SJSA1 (cell line): Measurements from ENCODE around the gene ADARB2. TPM values are rescaled to one million over a fixed set of nuclear protein-coding genes. Genes with fewer than 3 reads are reported as not detected.
"Not testable (repeated sequence)": the region's sequence is repeated elsewhere in the genome, so short reads cannot be mapped to it uniquely, and the experiment has no call there.

Source experiments
- DNase-seq, 2 experiments: peaks; one replicate each; pipeline ENCODE4 v3.0.0-alpha.2; 2015 to 2020; ENCODE audit warnings: low spot score in 2 of 2, low read depth in 1 of 2
- H3K27ac ChIP-seq: fragments of 250-450 bp; sonication (Bioruptor Pico); 2 replicates; pipeline ENCODE4 v1.5.1; 2020; ENCODE audit warnings: mild to moderate bottlenecking, moderate library complexity
- H3K27me3 ChIP-seq: fragments of 250-450 bp; sonication (Bioruptor Pico); replicated peaks from 2 replicates; pipeline ENCODE4 v1.5.1; 2020; ENCODE audit warnings: mild to moderate bottlenecking, moderate library complexity
- H3K36me3 ChIP-seq: fragments of 250-450 bp; sonication (Bioruptor Pico); 2 replicates; pipeline ENCODE4 v1.5.1; 2020; ENCODE audit warnings: mild to moderate bottlenecking
- H3K4me1 ChIP-seq: fragments of 250-450 bp; sonication (Bioruptor Pico); replicated peaks from 2 replicates; pipeline ENCODE4 v1.6.1; 2021; ENCODE audit warnings: mild to moderate bottlenecking
- H3K4me3 ChIP-seq: fragments of 250-450 bp; sonication (Bioruptor Pico); 2 replicates; pipeline ENCODE4 v1.5.1; 2020; ENCODE audit warnings: mild to moderate bottlenecking
- H3K9me3 ChIP-seq: fragments of 250-450 bp; sonication (Bioruptor Pico); replicated peaks from 2 replicates; pipeline ENCODE4 v1.5.1; 2020; ENCODE audit warnings: mild to moderate bottlenecking
- total RNA-seq: library from RNA; depleted of rRNA; stranded (reverse); fragments of >200 nt; shearing (Covaris generic); gene quantifications from 2 replicates; pipeline ENCODE4 v1.2.3, GENCODE V29; 2014

The ADARB2 gene
- total RNA-seq, 1 experiment from 2014 or later, result not detected

GRCh38 chr10:1472178-1472958 lies 265.0 kb downstream of the ADARB2 start:
- H3K36me3 ChIP-seq, result no peaks in the 10 kb centered on the region
- peaks cover 15% of the 10 kb centered on the region for H3K27me3 ChIP-seq
- H3K4me3 ChIP-seq, result no peak overlapping the region
- no peak overlapping the region for H3K27ac ChIP-seq
- no peaks in the 10 kb centered on the region for H3K4me1 ChIP-seq
- H3K9me3 ChIP-seq, result no peaks in the 10 kb centered on the region
- no peak for DNase-seq

DNA sequence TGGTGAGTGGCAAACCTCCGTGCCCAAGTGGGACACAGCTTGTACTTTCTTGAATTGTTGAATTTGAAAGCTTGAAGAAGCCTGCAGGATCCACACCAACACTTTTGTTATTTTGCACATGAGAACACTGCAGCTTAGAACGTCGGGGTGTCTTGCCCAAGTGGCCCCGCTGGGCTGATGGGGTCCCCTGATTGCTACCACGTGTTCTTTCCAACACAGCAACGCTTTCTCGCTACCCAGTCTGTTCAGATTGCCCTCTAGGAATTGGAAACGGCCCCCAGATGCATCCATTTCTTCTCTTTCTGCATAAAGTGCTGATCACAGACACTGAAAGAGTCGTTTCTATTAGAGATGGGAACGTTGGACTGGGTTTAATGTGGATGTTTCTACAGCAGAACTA lies 268.5 kb downstream of the ADARB2 start:
- Histone ChIP-seq H3K27me3 (peaks cover 24% of the 10 kb centered on the region), H3K4me3 (no peak overlapping the region), H3K27ac (no peak overlapping the region), H3K9me3 (no peaks in the 10 kb centered on the region), H3K36me3 (no peaks in the 10 kb centered on the region), H3K4me1 (peaks cover 9% of the 10 kb centered on the region)
- no peak for DNase-seq

DNA sequence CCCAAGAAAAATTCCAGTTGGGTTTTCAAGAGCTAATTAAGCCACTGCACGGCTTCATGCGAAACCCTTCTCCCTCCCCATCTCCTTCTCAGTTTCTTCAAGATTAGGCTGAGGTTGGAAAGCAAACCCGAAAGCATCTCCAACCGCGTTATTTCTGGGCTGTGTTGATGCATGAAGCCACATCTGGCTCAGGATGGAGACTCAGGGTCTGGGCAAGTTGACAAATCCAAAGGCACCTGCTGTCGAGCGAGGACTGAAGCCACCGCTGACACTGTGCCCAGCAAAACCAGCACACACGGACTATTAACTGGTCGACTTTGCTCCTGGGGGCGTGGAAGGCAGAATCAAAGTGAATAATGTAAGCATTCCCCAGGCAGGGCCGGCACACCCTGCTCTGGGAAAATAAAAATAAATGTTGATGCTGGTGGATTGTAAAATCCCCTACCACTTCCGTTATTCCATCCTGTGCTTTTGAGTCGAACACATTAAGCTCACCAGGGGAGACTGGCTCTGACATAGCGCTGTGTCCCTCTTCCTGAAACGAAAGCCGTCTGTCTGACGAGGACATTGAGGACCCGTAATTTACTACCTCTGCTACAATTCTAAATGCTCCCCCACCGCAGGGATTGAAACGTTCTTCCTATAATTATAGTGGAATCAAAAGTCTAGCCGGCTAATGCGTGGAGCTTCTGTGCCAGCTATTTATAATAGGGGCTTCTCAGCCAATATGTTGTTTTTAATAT lies 269.8 kb downstream of the ADARB2 start:
- DNase-seq, result no peak
- peaks cover 9% of the 10 kb centered on the region for H3K4me1 ChIP-seq
- H3K27ac ChIP-seq, result no peak overlapping the region
- no peaks in the 10 kb centered on the region for H3K36me3 ChIP-seq
- no peak overlapping the region for H3K4me3 ChIP-seq
- no peaks in the 10 kb centered on the region for H3K9me3 ChIP-seq
- H3K27me3 ChIP-seq, result peaks cover 27% of the 10 kb centered on the region

DNA sequence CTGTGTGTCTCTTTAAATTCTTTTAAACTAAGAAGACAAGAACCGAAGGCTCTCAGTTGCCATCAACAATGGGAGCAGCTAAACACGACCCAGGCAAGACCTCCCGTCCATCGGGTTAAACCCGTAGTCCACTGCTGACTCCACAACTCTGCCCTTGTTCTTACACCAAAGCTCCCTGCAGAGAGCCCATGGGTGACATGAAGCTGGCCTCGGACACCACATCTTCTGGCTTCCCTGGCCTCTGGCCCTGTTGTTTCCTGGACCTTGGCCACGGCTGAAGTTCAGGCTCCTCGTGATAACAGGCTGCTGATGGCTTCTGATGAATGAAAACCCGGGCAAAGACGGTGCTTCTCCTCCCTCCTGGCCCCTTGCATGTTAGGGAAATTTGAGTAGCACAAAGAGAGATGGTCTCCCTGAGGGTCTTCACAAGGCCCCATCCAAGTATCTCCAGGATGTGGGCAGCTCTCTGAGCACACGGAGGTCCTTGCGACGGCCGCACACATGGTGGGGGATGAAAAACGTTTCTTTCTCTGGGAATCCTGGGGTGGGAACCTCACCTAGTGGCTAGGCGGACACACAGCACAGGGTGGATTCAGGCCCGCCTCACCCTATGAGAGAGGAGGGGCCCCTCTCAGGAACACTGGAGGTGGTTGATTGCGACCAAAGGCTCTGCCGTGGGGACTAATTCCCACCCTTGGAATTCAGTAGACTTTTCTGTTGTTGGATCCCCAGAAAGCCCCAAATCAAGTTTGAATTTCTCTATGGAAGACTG lies 271.1 kb downstream of the ADARB2 start:
- H3K4me3 ChIP-seq, result peak overlapping the region; percentile 20; the same call in 1 of the 2 replicates
- no peak for DNase-seq
- peaks cover 9% of the 10 kb centered on the region for H3K4me1 ChIP-seq
- H3K9me3 ChIP-seq, result no peaks in the 10 kb centered on the region
- H3K27me3 ChIP-seq, result peaks cover 20% of the 10 kb centered on the region
- no peak overlapping the region for H3K27ac ChIP-seq
- H3K36me3 ChIP-seq, result no peaks in the 10 kb centered on the region

DNA sequence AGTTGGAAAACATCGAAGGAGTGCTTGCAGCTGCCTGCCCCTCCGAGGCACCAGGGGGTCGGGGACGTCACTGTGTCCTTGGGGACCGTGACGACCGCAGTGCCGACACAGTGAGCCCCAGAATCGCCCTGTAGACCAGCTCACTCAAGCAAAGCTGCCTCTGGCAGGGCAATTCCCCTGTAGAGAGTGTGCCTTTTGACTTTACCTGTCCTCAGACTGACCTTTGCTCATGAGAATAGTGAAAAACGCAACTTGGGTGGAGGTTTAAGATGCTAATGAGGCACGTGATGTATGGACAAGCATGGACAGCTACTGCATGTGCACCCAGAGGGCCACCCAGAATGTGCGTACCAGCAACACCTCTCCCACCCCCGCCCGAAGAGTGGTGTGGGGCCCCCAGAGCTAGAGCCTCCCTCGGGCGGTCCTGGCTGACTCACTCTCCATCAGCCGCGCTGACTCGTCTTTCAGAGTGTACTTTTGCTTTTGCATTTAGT lies 271.9 kb downstream of the ADARB2 start:
- no peak overlapping the region for H3K27ac ChIP-seq
- peak overlapping the region; percentile 20; the same call in 1 of the 2 replicates for H3K4me3 ChIP-seq
- peaks cover 9% of the 10 kb centered on the region for H3K4me1 ChIP-seq
- H3K36me3 ChIP-seq, result no peaks in the 10 kb centered on the region
- H3K9me3 ChIP-seq, result no peaks in the 10 kb centered on the region
- H3K27me3 ChIP-seq, result peaks cover 20% of the 10 kb centered on the region
- DNase-seq, result peak; percentile 18 to 43

DNA sequence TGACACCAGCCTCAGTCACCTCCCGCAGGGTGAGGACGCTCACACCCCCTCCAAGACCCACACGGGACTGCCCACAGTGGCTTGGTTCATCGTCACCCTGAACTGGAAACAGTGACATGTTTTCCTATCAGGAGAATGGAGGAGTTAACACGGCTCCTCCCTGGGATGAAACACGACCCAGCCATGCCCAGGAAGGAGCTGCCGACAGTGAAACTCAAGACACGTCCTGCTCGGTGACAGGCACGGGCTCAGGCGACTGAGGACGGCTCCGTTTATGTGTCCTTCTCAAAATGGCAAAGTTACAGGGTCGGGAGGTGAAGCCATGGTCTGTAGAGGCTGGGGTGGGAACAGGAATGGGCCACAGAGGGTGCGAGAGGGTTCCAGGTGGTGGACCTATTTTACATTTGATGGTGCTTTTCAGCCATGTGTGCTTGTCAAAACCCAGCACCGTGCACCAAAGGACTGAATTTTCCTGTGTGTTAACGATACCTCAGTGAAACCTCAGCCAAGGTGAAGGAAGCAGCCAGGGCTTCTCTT lies 272.4 kb downstream of the ADARB2 start:
- DNase-seq, result peak in 1 of 2 experiments; percentile 33
- peaks cover 9% of the 10 kb centered on the region for H3K4me1 ChIP-seq
- peaks cover 20% of the 10 kb centered on the region for H3K27me3 ChIP-seq
- H3K4me3 ChIP-seq, result no peak overlapping the region
- H3K27ac ChIP-seq, result no peak overlapping the region
- no peaks in the 10 kb centered on the region for H3K36me3 ChIP-seq
- H3K9me3 ChIP-seq, result no peaks in the 10 kb centered on the region

- not testable (repeated sequence) for H3K4me3 ChIP-seq, H3K9me3 ChIP-seq, H3K36me3 ChIP-seq, H3K27ac ChIP-seq, H3K4me1 ChIP-seq
- DNase-seq, result peak in 1 of 2 experiments; percentile 16
- H3K27me3 ChIP-seq, result peaks cover 15% of the 10 kb centered on the region; the same call in 1 of the 2 replicates
Measured at GRCh38 chr10:1463971-1464370, 273.4 kb downstream of the ADARB2 start.

DNA sequence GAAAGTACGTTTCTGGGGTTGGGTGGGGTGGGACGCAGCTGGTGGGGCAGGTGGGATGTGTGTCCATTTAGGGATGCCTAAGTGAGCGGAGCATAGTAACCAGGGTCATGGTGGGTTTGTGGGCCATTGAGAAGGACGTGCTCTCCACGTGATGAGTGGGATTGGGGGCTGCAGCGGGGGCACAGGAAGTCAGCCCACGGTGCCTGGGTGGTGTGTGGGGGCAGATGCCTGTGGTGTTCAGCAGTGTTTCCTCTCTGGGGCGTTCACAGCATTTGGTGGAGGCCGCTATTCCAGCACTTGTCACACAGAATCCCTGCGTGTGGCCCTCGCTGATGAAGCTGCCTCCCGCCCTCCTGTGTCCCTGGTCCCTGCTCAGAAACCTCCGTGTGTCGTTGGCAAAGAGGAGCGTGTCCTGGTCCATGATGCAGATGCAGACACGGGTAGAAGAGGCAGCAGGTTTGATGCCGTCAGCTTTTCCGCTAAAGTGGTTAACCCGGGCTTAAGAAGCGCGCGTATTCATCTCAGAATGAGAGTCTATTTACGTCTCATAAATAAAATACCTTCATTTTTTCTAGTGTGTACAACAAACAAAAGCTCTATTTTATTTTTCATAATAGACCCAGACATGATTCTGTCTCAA lies 274.2 kb downstream of the ADARB2 start:
- Histone ChIP-seq H3K36me3 (no peaks in the 10 kb centered on the region), H3K4me1 (peaks cover 9% of the 10 kb centered on the region), H3K27me3 (peaks cover 15% of the 10 kb centered on the region; the same call in 1 of the 2 replicates), H3K27ac (no peak overlapping the region), H3K9me3 (no peaks in the 10 kb centered on the region), H3K4me3 (no peak overlapping the region)
- peak in 1 of 2 experiments; percentile 30 for DNase-seq

- Histone ChIP-seq H3K27me3 (peaks cover 15% of the 10 kb centered on the region; the same call in 1 of the 2 replicates), H3K9me3 (no peaks in the 10 kb centered on the region), H3K4me1 (peaks cover 9% of the 10 kb centered on the region), H3K27ac (no peak overlapping the region), H3K36me3 (no peaks in the 10 kb centered on the region), H3K4me3 (no peak overlapping the region)
- peak in 1 of 2 experiments; percentile 3 for DNase-seq
Measured at GRCh38 chr10:1462521-1462920, 274.8 kb downstream of the ADARB2 start.

- Histone ChIP-seq H3K27ac (no peak overlapping the region), H3K4me1 (peaks cover 9% of the 10 kb centered on the region), H3K36me3 (no peaks in the 10 kb centered on the region), H3K27me3 (peaks cover 12% of the 10 kb centered on the region; the same call in 1 of the 2 replicates), H3K9me3 (no peaks in the 10 kb centered on the region), H3K4me3 (no peak overlapping the region)
- peak in 1 of 2 experiments; percentile 27 for DNase-seq
Measured at GRCh38 chr10:1462032-1462431, 275.3 kb downstream of the ADARB2 start.

DNA sequence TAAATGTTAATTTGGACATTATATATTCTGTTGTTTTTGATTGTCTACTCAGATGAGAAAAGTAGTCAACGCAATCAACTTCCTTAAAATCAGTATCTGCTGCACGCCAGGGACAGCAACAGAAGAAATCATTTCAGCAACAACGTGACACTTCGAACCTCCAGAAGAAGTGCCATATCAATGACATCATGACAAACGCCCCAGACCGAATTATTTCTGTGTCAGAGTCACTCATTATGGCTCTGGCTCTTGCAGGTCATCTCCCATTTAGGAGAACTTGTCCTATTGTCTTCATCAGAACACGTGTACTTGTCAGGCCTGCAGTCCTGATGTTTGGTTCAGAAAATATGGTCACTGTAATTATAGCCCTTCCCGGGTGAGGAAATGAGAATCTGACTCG lies 276.3 kb downstream of the ADARB2 start:
- H3K36me3 ChIP-seq, result no peaks in the 10 kb centered on the region
- H3K27me3 ChIP-seq, result peaks cover 8% of the 10 kb centered on the region; the same call in 1 of the 2 replicates
- H3K27ac ChIP-seq, result no peak overlapping the region
- H3K4me3 ChIP-seq, result no peak overlapping the region
- H3K4me1 ChIP-seq, result peaks cover 8% of the 10 kb centered on the region
- peak in 1 of 2 experiments; percentile 8 for DNase-seq
- no peaks in the 10 kb centered on the region for H3K9me3 ChIP-seq

DNA sequence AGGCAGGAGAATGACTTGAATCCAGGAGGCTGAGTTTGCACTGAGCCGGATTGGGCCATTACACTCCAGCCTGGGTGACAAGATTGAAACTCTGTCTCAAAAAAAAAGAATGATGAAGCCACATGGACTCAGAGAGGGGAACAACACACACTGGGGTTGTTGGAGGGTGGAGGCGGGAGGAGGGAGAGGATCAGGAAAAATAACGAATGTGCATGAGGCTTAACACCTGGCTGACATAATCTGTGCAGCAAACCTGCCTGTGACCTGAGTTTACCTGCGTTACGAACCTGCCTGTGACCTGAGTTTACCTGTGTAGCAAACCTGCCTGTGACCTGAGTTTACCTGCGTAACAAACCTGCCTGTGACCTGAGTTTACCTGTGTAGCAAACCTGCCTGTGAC lies 277.7 kb downstream of the ADARB2 start:
- H3K9me3 ChIP-seq, H3K4me3 ChIP-seq, H3K36me3 ChIP-seq, H3K27me3 ChIP-seq, H3K27ac ChIP-seq, H3K4me1 ChIP-seq, DNase-seq: not testable (repeated sequence)

GRCh38 chr10:1454951-1455350 lies 282.4 kb downstream of the ADARB2 start:
- no peak for DNase-seq
- Histone ChIP-seq H3K36me3 (no peaks in the 10 kb centered on the region), H3K27me3 (no peaks in the 10 kb centered on the region; the same call in 1 of the 2 replicates), H3K27ac (no peak overlapping the region), H3K4me3 (no peak overlapping the region), H3K4me1 (no peaks in the 10 kb centered on the region), H3K9me3 (no peaks in the 10 kb centered on the region; the same call in 1 of the 2 replicates)
